Esophagus muscularis mucosa (tissue), 4 donors: ENCODE results near the gene TP53RK. TPM values are rescaled to one million over a fixed set of nuclear protein-coding genes. Genes with fewer than 3 reads are reported as not detected.

ENCODE experiments used
- DNase-seq: peaks from one replicate; pipeline ENCODE4 v3.0.0-alpha.2; 2017; ENCODE audit errors: extremely low spot score
- H3K27ac ChIP-seq, 4 donors: fragments of 200-600 bp; sonication (generic); replicated peaks in 1 of 4; 1 replicate in 3 of 4; 2 replicates in 1 of 4; pipeline ENCODE4 v1.5.1; 2016 to 2019; ENCODE audit warnings: mild to moderate bottlenecking in 1 of 4
- H3K27me3 ChIP-seq, 4 donors: fragments of 200-600 bp; sonication (generic); one replicate each; pipeline versions ENCODE4 v1.5.1 to v1.6.0; 2016 to 2019
- H3K36me3 ChIP-seq, 4 donors: fragments of 200-600 bp; sonication (generic); one replicate each; pipeline ENCODE4 v1.5.1; 2016 to 2019
- H3K4me1 ChIP-seq, 4 donors: fragments of 200-600 bp; sonication (generic); one replicate each; pipeline ENCODE4 v1.5.1; 2016 to 2019
- H3K4me3 ChIP-seq, 4 donors: fragments of 200-600 bp; sonication (generic); 1 replicate in 2 of 4; 2 replicates in 2 of 4; pipeline ENCODE4 v1.5.1; 2016 to 2019; ENCODE audit warnings: mild to moderate bottlenecking in 4 of 4, moderate library complexity in 1 of 4
- H3K9me3 ChIP-seq, 4 donors: fragments of 200-600 bp; sonication (generic); 1 replicate in 3 of 4; 2 replicates in 1 of 4; pipeline ENCODE4 v1.5.1; 2016 to 2019
- CTCF ChIP-seq, 3 experiments: fragments of 200-600 bp in 2 of 3; fragments of 450-650 bp in 1 of 3; sonication (generic) in 2 of 3; IDR thresholded peaks; one replicate each; pipeline ENCODE4 v1.5.1; 2017 to 2019; ENCODE audit warnings: antibody characterized with exemption in 3 of 3, mild to moderate bottlenecking in 2 of 3, moderate library complexity in 1 of 3
- EP300 ChIP-seq: sonication (generic); formaldehyde crosslinking; IDR thresholded peaks from one replicate; pipeline ENCODE4 v1.6.1; 2017; ENCODE audit warnings: antibody characterized with exemption
- POLR2A ChIP-seq: fragments of 450-650 bp; IDR thresholded peaks from one replicate; pipeline ENCODE4 v1.6.1; 2017; ENCODE audit warnings: antibody characterized with exemption, moderate library complexity, mild to moderate bottlenecking, low read depth
- POLR2AphosphoS5 ChIP-seq, 2 donors: sonication (generic); formaldehyde crosslinking; IDR thresholded peaks; one replicate each; pipeline ENCODE4 v1.6.1; 2017; ENCODE audit warnings: antibody characterized with exemption in 2 of 2
- WGBS: methylation state at CpG from one replicate; pipeline ENCODE4 v1.1.5; 2018; 5-methylcytosine and 5-hydroxymethylcytosine counted together
- intact Hi-C: fragments of 100-400 bp; cut with DNase I; formaldehyde crosslinking; loops from one replicate; pipeline ENCODE4 v1.15.1; 2023
- total RNA-seq, 4 donors: library from RNA; depleted of rRNA; stranded (reverse); fragments of >200 nt; gene quantifications; one replicate each; pipeline versions ENCODE4 v1.1.0 to v1.2.1, GENCODE V29; 2016

Gene TP53RK
- total RNA-seq, 4 donors from 2014 or later, result 19.9 to 22.2 (median 21.0) TPM

- no peak for TF ChIP-seq POLR2A
- H3K4me3 ChIP-seq, result no peak overlapping the region
- no peaks in the 10 kb centered on the region for H3K27me3 ChIP-seq
- no peak for DNase-seq
- peaks cover 0 to under 1% (median 0%) of the 10 kb centered on the region in 4 donors for H3K4me1 ChIP-seq
- no peak overlapping the region for H3K27ac ChIP-seq
- intact Hi-C loops, result no loop called here
- peaks cover 0 to 14% (median 7%) of the 10 kb centered on the region in 4 donors for H3K9me3 ChIP-seq
- peaks cover 0 to 9% (median 5%) of the 10 kb centered on the region in 4 donors for H3K36me3 ChIP-seq
Observed at GRCh38 chr20:46720776-46721425, 31.7 kb upstream of the TP53RK start.

- WGBS, result 82% methylated on average over 1 of the region's 1 CpG
- DNase-seq, result no peak
- Histone ChIP-seq H3K36me3 (peaks cover 0 to under 1% (median under 1%) of the 10 kb centered on the region in 4 donors), H3K27ac (no peak overlapping the region), H3K4me1 (peaks cover 2 to 9% (median 8%) of the 10 kb centered on the region in 4 donors), H3K27me3 (no peaks in the 10 kb centered on the region), H3K4me3 (no peak overlapping the region), H3K9me3 (peaks cover 0 to 14% (median 7%) of the 10 kb centered on the region in 4 donors)
- intact Hi-C loops, result no loop called here
- TF ChIP-seq CTCF (IDR thresholded peaks at IDR 0.05) (no peak), POLR2AphosphoS5 (IDR thresholded peaks at IDR 0.05) (no peak), EP300 (no peak), POLR2A (no peak)
Observed at GRCh38 chr20:46720019-46720418, 30.8 kb upstream of the TP53RK start.

GRCh38 chr20:46717818-46718541, 28.7 kb upstream of the TP53RK start:
- DNase-seq, result no peak
- no peak overlapping the region for H3K27ac ChIP-seq
- peaks cover 0 to 10% (median 7%) of the 10 kb centered on the region in 4 donors for H3K9me3 ChIP-seq
- H3K36me3 ChIP-seq, result no peaks in the 10 kb centered on the region
- 94% methylated on average over 9 of the region's 9 CpGs for WGBS
- H3K4me3 ChIP-seq, result no peak overlapping the region
- H3K27me3 ChIP-seq, result no peaks in the 10 kb centered on the region
- intact Hi-C loops, result no loop called here
- TF ChIP-seq POLR2A (no peak), CTCF (IDR thresholded peaks at IDR 0.05) (no peak), EP300 (no peak), POLR2AphosphoS5 (IDR thresholded peaks at IDR 0.05) (no peak)
- peaks cover 2 to 27% (median 19%) of the 10 kb centered on the region in 4 donors for H3K4me1 ChIP-seq

GRCh38 chr20:46715292-46715756, 26.1 kb upstream of the TP53RK start:
- Histone ChIP-seq H3K9me3 (peaks cover 0 to 2% (median under 1%) of the 10 kb centered on the region in 4 donors), H3K27ac (peak overlapping the region in 1 of 4 donors; percentile 5), H3K27me3 (no peaks in the 10 kb centered on the region), H3K36me3 (no peaks in the 10 kb centered on the region), H3K4me1 (peaks cover 2 to 51% (median 41%) of the 10 kb centered on the region in 4 donors), H3K4me3 (no peak overlapping the region)
- peak; percentile 94 for DNase-seq
- TF ChIP-seq CTCF (IDR thresholded peaks at IDR 0.05), result peak in 1 of 3 experiments; percentile 23
- TF ChIP-seq POLR2AphosphoS5 (IDR thresholded peaks at IDR 0.05), result peak; percentile 45 to 64
- TF ChIP-seq POLR2A, result no peak
- no peak for TF ChIP-seq EP300
- 36% methylated on average over 4 of the region's 4 CpGs for WGBS
- intact Hi-C loops, result no loop called here
